GM12874 (cell line): ENCODE data around the gene RANBP9.

Experiments used
- TF ChIP-seq, protein P1 (sequence below): IDR thresholded peaks from 2 replicates; pipeline ENCODE4 v1.5.1; 2011; ENCODE audit warnings: low read depth, mild to moderate bottlenecking, control low read depth, low read length, moderate library complexity; ENCODE audit not compliant: insufficient read depth

Gene RANBP9

DNA sequence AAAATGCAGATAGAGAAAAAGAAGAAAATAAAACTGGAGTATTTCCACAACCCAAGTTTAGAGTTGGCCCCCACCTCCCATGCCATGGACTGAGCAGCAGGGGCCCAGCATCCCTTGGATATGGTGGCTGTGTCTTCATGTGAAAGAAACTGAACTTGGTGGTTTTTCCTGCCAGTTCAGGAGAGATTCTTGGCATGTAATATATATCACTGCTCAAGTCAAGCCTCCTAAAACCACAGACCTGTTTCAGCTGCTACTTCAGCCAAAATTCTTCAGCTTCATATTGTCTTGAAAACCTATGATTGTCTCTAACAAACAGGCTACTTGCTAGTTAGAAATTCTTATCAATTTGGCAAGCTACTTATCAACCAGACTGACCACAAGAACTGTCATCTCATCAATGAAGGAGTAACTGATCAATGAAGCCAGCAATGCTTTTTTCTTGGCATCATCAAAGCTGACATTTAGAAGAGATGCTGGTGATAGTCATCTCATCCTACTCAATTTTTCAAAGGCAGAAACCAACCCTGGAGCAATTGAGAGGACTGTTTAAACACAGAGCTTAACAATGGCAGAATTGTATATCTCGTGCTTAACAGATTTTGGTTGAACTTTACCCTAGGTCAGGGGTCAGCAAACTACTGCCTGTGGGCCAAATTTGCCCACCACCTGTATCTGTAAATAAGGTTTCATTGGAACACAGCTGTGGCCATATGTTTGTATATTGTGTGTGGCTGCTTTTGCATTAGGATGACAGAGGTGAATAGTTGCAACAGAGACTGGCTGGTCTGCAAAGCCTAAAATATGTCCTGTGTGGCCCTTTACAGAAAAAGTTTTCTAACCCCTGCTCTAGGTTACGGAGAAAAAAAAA is 106.9 kb downstream of the RANBP9 start:
- TF ChIP-seq, protein P1, sequence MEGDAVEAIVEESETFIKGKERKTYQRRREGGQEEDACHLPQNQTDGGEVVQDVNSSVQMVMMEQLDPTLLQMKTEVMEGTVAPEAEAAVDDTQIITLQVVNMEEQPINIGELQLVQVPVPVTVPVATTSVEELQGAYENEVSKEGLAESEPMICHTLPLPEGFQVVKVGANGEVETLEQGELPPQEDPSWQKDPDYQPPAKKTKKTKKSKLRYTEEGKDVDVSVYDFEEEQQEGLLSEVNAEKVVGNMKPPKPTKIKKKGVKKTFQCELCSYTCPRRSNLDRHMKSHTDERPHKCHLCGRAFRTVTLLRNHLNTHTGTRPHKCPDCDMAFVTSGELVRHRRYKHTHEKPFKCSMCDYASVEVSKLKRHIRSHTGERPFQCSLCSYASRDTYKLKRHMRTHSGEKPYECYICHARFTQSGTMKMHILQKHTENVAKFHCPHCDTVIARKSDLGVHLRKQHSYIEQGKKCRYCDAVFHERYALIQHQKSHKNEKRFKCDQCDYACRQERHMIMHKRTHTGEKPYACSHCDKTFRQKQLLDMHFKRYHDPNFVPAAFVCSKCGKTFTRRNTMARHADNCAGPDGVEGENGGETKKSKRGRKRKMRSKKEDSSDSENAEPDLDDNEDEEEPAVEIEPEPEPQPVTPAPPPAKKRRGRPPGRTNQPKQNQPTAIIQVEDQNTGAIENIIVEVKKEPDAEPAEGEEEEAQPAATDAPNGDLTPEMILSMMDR, result no peak

DNA sequence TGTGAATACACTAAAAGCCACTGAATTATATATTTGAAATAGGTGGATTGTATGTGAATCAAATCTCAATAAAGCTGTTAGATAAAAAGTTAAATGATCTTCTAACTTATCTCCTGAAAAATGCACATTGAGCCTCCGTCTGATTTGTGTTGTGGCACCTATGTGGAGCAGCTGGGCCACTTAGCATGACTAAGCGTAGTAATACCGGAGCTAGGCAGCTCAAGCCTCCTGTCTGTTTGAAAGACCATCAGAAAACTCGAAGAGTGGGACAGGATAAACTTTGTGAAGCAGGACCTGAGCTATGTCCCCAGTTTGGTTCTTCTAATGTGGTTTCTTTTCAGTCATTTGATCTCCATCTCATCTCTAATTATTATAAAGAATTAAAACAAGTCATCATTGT is 107.5 kb downstream of the RANBP9 start:
- TF ChIP-seq, protein P1, result no peak

DNA sequence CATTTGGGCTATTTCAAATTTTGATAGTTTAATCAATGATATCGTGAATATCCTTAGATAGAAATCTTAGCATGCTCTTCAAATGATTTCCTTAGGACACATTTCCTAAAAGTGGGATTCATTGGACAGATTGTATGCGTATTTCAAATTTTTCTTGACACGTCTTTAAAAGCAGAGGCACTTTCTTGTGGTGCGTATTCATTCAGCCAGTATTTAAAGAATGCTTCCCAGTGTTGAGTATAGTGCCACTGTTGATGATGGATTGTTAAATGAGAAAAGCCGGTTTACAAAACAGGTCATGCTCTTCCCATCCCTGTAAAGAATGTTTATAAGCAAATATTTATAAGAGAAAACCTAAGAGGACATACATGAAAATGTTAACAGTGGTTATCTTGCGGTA is 111.6 kb downstream of the RANBP9 start:
- TF ChIP-seq, protein P1, result no peak

DNA sequence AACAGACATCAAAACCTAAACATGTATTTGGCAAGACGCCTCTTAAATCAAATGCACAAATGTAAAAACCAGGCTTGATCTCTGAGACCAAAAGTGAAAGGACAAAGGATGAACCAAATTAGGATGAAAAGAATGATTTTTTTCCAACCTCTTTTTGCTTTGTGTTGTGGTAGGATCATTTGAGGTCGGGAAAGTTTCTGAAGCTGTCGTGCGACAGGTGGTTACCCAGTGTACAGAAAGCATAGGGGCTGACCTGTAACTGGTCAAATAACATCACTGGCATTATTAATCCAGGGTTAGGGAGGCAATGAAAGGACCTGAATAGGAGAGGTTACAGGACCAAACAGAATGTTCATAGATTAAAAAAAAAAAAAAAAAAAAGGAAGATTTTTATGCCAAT is 114.6 kb downstream of the RANBP9 start:
- TF ChIP-seq, protein P1, result no peak

DNA sequence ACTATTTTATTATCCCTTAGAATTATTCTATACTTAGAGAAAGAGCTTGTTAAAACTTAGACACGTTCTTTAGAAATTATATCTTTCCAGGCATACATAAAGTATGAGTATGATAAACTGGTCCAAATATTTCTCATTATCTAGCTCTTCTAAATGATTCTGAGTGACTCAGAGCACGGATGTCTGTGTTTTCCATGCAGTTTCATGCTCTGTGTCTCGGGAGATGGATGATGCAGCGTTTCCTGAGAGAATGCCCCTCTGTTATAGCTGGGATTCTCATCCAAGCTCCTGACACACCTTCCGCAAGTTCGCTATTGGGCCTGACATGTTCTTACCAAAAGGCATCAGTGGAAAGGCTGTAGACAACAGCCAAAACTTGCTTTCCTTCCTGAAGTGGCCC is 117.9 kb downstream of the RANBP9 start:
- TF ChIP-seq, protein P1, result no peak

DNA sequence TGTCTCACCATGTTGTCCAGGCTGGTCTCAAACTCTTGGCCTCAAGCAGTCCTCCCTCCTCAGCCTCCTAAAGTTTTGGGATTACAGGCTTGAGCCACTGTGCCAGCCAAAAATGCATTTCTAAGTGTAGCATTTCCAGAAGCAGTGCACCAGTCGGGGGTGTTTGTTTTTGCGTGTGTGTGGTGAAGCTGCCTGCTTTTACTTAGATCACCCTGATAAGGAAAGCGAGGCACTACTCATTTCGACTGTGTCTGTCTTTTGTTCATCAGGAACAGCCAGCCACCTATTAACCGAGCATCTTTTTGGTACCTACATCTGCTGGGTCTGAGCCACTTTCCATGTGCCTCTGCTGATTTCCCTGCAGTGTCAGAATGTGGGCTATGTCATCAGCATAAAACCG is 118.5 kb downstream of the RANBP9 start:
- TF ChIP-seq, protein P1, result no peak

DNA sequence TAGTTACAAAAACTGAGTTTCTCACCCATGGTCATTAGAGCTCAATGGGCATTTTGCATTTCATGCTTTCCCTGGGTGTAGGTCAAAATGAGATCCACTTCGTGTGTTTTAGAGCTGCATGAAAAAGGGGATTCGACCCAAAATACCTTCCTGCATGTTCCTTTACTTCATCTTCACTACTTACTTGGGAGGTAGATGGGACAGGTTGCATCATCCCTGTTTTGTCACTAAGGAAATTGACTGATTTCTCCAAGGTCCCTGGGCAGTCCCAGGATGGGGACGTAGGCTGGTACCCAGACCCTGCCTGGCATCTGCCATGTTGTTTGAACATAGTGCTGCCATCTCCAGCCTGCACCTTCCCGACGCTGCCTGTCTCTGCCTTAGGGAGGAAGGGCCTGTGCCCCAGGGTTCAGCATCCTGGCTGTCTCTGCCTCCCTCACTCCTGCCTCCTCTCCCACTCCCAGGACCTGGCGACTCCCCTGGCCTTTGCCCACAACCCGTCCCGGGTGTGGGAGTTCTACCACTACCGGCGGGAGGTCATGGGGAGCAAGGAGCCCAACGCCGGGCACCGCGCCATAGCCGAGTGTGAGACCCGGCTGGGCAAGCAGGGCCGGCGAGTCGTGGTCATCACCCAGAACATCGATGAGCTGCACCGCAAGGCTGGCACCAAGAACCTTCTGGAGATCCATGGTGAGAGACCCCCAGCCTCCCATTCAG is 120.3 kb downstream of the RANBP9 start:
- TF ChIP-seq, protein P1, result no peak
